ENCODE results near the gene SEMA3B.

GRCh38 chr3:50269977-50270413 is 1.0 kb downstream of the SEMA3B start:
- no peak for TF ChIP-seq CTCF (IDR thresholded peaks at IDR 0.05)
- no peak for TF ChIP-seq ZFX (IDR thresholded peaks at IDR 0.05; ENCODE audit: borderline replicate concordance)
